HUES48 (cell line): ENCODE data around the gene RARB.

Source experiments
- H3K27ac ChIP-seq: one replicate; pipeline ENCODE4 v1.7.0; 2013; ENCODE audit warnings: low read depth, low read length, inconsistent platforms
- H3K27me3 ChIP-seq: 2 replicates; pipeline ENCODE4 v1.6.1; 2013; ENCODE audit warnings: mild to moderate bottlenecking, low read length; ENCODE audit not compliant: control insufficient read depth, insufficient read depth
- H3K36me3 ChIP-seq: 2 replicates; pipeline ENCODE4 v1.6.1; 2013; ENCODE audit warnings: low read length; ENCODE audit not compliant: control insufficient read depth, insufficient read depth
- H3K4me1 ChIP-seq: 2 replicates; pipeline ENCODE4 v1.6.1; 2013; ENCODE audit warnings: mild to moderate bottlenecking, low read length; ENCODE audit not compliant: control insufficient read depth, insufficient read depth
- H3K4me3 ChIP-seq: 2 replicates; pipeline ENCODE4 v1.5.1; 2013; ENCODE audit warnings: mild to moderate bottlenecking, low read depth, low read length
- H3K9ac ChIP-seq: 2 replicates; pipeline ENCODE4 v1.6.1; 2013; ENCODE audit warnings: mild to moderate bottlenecking, low read depth, low read length, moderate library complexity
- H3K9me3 ChIP-seq: 2 replicates; pipeline ENCODE4 v1.6.1; 2013; ENCODE audit warnings: low read length; ENCODE audit not compliant: control insufficient read depth, insufficient read depth

Gene RARB

GRCh38 chr3:25576831-25577454 is 148.9 kb downstream of the RARB start:
- H3K36me3 ChIP-seq = no peaks in the 10 kb centered on the region

GRCh38 chr3:25578059-25578458 is 150.0 kb downstream of the RARB start:
- Histone ChIP-seq H3K9ac (no peak overlapping the region), H3K36me3 (no peaks in the 10 kb centered on the region), H3K4me1 (0 out of 2 replicates have a peak, but pooled peaks cover 7% of the 10 kb centered on the region), H3K9me3 (no peaks in the 10 kb centered on the region), H3K27me3 (no peaks in the 10 kb centered on the region), H3K4me3 (no peak overlapping the region), H3K27ac (no peak overlapping the region)

More at GRCh38 chr3:25576831-25577454, 148.9 kb downstream of the RARB start:
- Histone ChIP-seq H3K27ac (no peak overlapping the region), H3K27me3 (no peaks in the 10 kb centered on the region), H3K9me3 (no peaks in the 10 kb centered on the region), H3K4me1 (0 out of 2 replicates have a peak, but pooled peaks cover 7% of the 10 kb centered on the region), H3K4me3 (no peak overlapping the region), H3K9ac (no peak overlapping the region)

GRCh38 chr3:25580534-25580933 is 152.5 kb downstream of the RARB start:
- no peaks in the 10 kb centered on the region for H3K36me3 ChIP-seq
- H3K4me3 ChIP-seq = no peak overlapping the region
- H3K4me1 ChIP-seq = no peaks in the 10 kb centered on the region
- H3K9me3 ChIP-seq = no peaks in the 10 kb centered on the region
- H3K9ac ChIP-seq = no peak overlapping the region
- no peak overlapping the region for H3K27ac ChIP-seq
- no peaks in the 10 kb centered on the region for H3K27me3 ChIP-seq

GRCh38 chr3:25581335-25581734 is 153.3 kb downstream of the RARB start:
- no peaks in the 10 kb centered on the region for H3K4me1 ChIP-seq
- H3K4me3 ChIP-seq = no peak overlapping the region
- no peak overlapping the region for H3K27ac ChIP-seq
- H3K9me3 ChIP-seq = no peaks in the 10 kb centered on the region
- H3K9ac ChIP-seq = no peak overlapping the region
- H3K36me3 ChIP-seq = no peaks in the 10 kb centered on the region
- no peaks in the 10 kb centered on the region for H3K27me3 ChIP-seq

- Histone ChIP-seq H3K36me3 (no peaks in the 10 kb centered on the region), H3K27me3 (no peaks in the 10 kb centered on the region), H3K4me1 (no peaks in the 10 kb centered on the region), H3K4me3 (no peak overlapping the region), H3K9ac (no peak overlapping the region), H3K27ac (no peak overlapping the region), H3K9me3 (no peaks in the 10 kb centered on the region)
Measured at GRCh38 chr3:25581823-25582222, 153.8 kb downstream of the RARB start.

GRCh38 chr3:25582242-25582641 is 154.2 kb downstream of the RARB start:
- Histone ChIP-seq H3K4me3 (no peak overlapping the region), H3K27me3 (no peaks in the 10 kb centered on the region), H3K36me3 (no peaks in the 10 kb centered on the region), H3K27ac (no peak overlapping the region), H3K9ac (no peak overlapping the region), H3K9me3 (no peaks in the 10 kb centered on the region), H3K4me1 (no peaks in the 10 kb centered on the region)

GRCh38 chr3:25583343-25583742 is 155.3 kb downstream of the RARB start:
- H3K27me3 ChIP-seq = no peaks in the 10 kb centered on the region
- no peak overlapping the region for H3K4me3 ChIP-seq

GRCh38 chr3:25584011-25584789 is 156.1 kb downstream of the RARB start:
- no peaks in the 10 kb centered on the region for H3K9me3 ChIP-seq
- no peaks in the 10 kb centered on the region for H3K27me3 ChIP-seq
- no peak overlapping the region for H3K9ac ChIP-seq
- H3K4me1 ChIP-seq = no peaks in the 10 kb centered on the region
- no peak overlapping the region for H3K27ac ChIP-seq
- no peak overlapping the region for H3K4me3 ChIP-seq
- H3K36me3 ChIP-seq = no peaks in the 10 kb centered on the region

More at GRCh38 chr3:25583343-25583742, 155.3 kb downstream of the RARB start:
- Histone ChIP-seq H3K27ac (no peak overlapping the region), H3K36me3 (no peaks in the 10 kb centered on the region), H3K9me3 (no peaks in the 10 kb centered on the region), H3K4me1 (no peaks in the 10 kb centered on the region), H3K9ac (no peak overlapping the region)

- no peak overlapping the region for H3K27ac ChIP-seq
Measured at GRCh38 chr3:25585361-25586166, 157.5 kb downstream of the RARB start.

GRCh38 chr3:25586167-25586505 is 158.1 kb downstream of the RARB start:
- no peaks in the 10 kb centered on the region for H3K27me3 ChIP-seq
- no peak overlapping the region for H3K4me3 ChIP-seq
- H3K4me1 ChIP-seq = no peaks in the 10 kb centered on the region
- no peaks in the 10 kb centered on the region for H3K36me3 ChIP-seq
- H3K27ac ChIP-seq = no peak overlapping the region
- no peak overlapping the region for H3K9ac ChIP-seq
- H3K9me3 ChIP-seq = no peaks in the 10 kb centered on the region

More at GRCh38 chr3:25585361-25586166, 157.5 kb downstream of the RARB start:
- Histone ChIP-seq H3K9ac (no peak overlapping the region), H3K4me3 (no peak overlapping the region), H3K27me3 (no peaks in the 10 kb centered on the region), H3K36me3 (no peaks in the 10 kb centered on the region), H3K4me1 (no peaks in the 10 kb centered on the region), H3K9me3 (no peaks in the 10 kb centered on the region)

GRCh38 chr3:25586553-25586952 is 158.5 kb downstream of the RARB start:
- no peaks in the 10 kb centered on the region for H3K27me3 ChIP-seq
- H3K9ac ChIP-seq = no peak overlapping the region
- no peak overlapping the region for H3K4me3 ChIP-seq
- no peak overlapping the region for H3K27ac ChIP-seq
- no peaks in the 10 kb centered on the region for H3K9me3 ChIP-seq
- no peaks in the 10 kb centered on the region for H3K4me1 ChIP-seq
- H3K36me3 ChIP-seq = no peaks in the 10 kb centered on the region
